Prostate gland (tissue), 2 donors: ENCODE data around the gene MT1A. TPM values are rescaled to one million over a fixed set of nuclear protein-coding genes. Genes with fewer than 3 reads are reported as not detected.

ENCODE experiments used
- DNase-seq: peaks from one replicate; pipeline ENCODE4 v3.0.0-alpha.2; 2019; ENCODE audit warnings: low spot score
- H3K27ac ChIP-seq, 2 donors: fragments of 200-600 bp; sonication (generic); 2 replicates each; pipeline ENCODE4 v1.5.1; 2017 to 2019
- H3K27me3 ChIP-seq: fragments of 200-600 bp; sonication (generic); replicated peaks from 2 replicates; pipeline ENCODE4 v1.5.1; 2019; ENCODE audit not compliant: insufficient read depth
- H3K36me3 ChIP-seq, 2 donors: fragments of 200-600 bp; sonication (generic); 1 replicate in 1 of 2; 2 replicates in 1 of 2; pipeline versions ENCODE4 v1.5.1 to v1.8.1; 2017 to 2019
- H3K4me1 ChIP-seq: fragments of 200-600 bp; sonication (generic); replicated peaks from 2 replicates; pipeline ENCODE4 v1.5.1; 2019
- H3K4me3 ChIP-seq, 2 donors: fragments of 200-600 bp; sonication (generic); 2 replicates each; pipeline ENCODE4 v1.5.1; 2017 to 2019
- H3K9me3 ChIP-seq: fragments of 200-600 bp; sonication (generic); 2 replicates; pipeline ENCODE4 v1.5.1; 2017
- CTCF ChIP-seq, 4 experiments: fragments of 200-600 bp in 2 of 4; fragments of 450-650 bp in 2 of 4; sonication (generic) in 2 of 4; IDR thresholded peaks; 1 replicate in 3 of 4; 2 replicates in 1 of 4; pipeline ENCODE4 v1.5.1; 2016 to 2019; ENCODE audit warnings: antibody characterized with exemption in 4 of 4, mild to moderate bottlenecking in 2 of 4, moderate library complexity in 2 of 4
- POLR2A ChIP-seq: fragments of 450-650 bp; IDR thresholded peaks from one replicate; pipeline ENCODE4 v1.6.1; 2016; ENCODE audit warnings: antibody characterized with exemption, mild to moderate bottlenecking
- POLR2AphosphoS5 ChIP-seq: sonication (generic); formaldehyde crosslinking; IDR thresholded peaks from one replicate; pipeline ENCODE4 v1.6.1; 2017; ENCODE audit warnings: antibody characterized with exemption
- WGBS: methylation state at CpG from one replicate; pipeline ENCODE4 v1.1.5; 2018; 5-methylcytosine and 5-hydroxymethylcytosine counted together
- intact Hi-C: fragments of 100-400 bp; cut with DNase I; formaldehyde crosslinking; loops from one replicate; pipeline ENCODE4 v1.14.2; 2022
- total RNA-seq, 2 donors: library from RNA; depleted of rRNA; stranded (reverse); fragments of >200 nt; gene quantifications; one replicate each; pipeline ENCODE4 v1.1.0, GENCODE V29; 2016

MT1A gene
- total RNA-seq, 2 donors from 2014 or later: 6.9 TPM; not detected in 1

GRCh38 chr16:56643080-56643778, 4.8 kb downstream of the MT1A start:
- Histone ChIP-seq H3K27me3 (no peaks in the 10 kb centered on the region), H3K36me3 (no peaks in the 10 kb centered on the region), H3K4me1 (peaks cover 4% of the 10 kb centered on the region), H3K27ac (no peak overlapping the region), H3K4me3 (peak overlapping the region; percentile 4 to 19), H3K9me3 (no peaks in the 10 kb centered on the region)
- 6% methylated on average over 42 of the region's 42 CpGs for WGBS
- TF ChIP-seq CTCF (IDR thresholded peaks at IDR 0.05) (peak in 3 of 4 experiments; percentile 37 to 70 (median 51)), POLR2AphosphoS5 (peak; percentile 45), POLR2A (no peak)
- intact Hi-C loops: no loop called here
- peak; percentile 55 for DNase-seq

GRCh38 chr16:56643833-56644232, 5.4 kb downstream of the MT1A start:
- Histone ChIP-seq H3K36me3 (no peaks in the 10 kb centered on the region), H3K9me3 (no peaks in the 10 kb centered on the region), H3K4me1 (peaks cover 4% of the 10 kb centered on the region), H3K4me3 (peak overlapping the region in 1 of 2 donors; percentile 19), H3K27me3 (no peaks in the 10 kb centered on the region), H3K27ac (no peak overlapping the region)
- TF ChIP-seq POLR2AphosphoS5: no peak
- no peak for DNase-seq
- 52% methylated on average over 5 of the region's 5 CpGs for WGBS
- intact Hi-C loops: no loop called here

GRCh38 chr16:56645311-56645710, 6.8 kb downstream of the MT1A start:
- no peak overlapping the region for H3K27ac ChIP-seq
- WGBS: 76% methylated on average over 1 of the region's 1 CpG
- intact Hi-C loops: no loop called here

GRCh38 chr16:56645838-56646237, 7.4 kb downstream of the MT1A start:
- H3K4me1 ChIP-seq: peaks cover 4% of the 10 kb centered on the region
- WGBS: 0% methylated on average over 1 of the region's 1 CpG
- H3K4me3 ChIP-seq: no peak overlapping the region
- H3K9me3 ChIP-seq: no peaks in the 10 kb centered on the region
- no peak for DNase-seq
- intact Hi-C loops: no loop called here
- no peak overlapping the region for H3K27ac ChIP-seq
- no peaks in the 10 kb centered on the region for H3K27me3 ChIP-seq
- no peaks in the 10 kb centered on the region for H3K36me3 ChIP-seq
- TF ChIP-seq POLR2A: no peak

More at GRCh38 chr16:56645311-56645710, 6.8 kb downstream of the MT1A start:
- TF ChIP-seq CTCF (IDR thresholded peaks at IDR 0.05) (no peak), POLR2A (no peak), POLR2AphosphoS5 (no peak)
- H3K4me1 ChIP-seq: peaks cover 4% of the 10 kb centered on the region
- no peak overlapping the region for H3K4me3 ChIP-seq
- no peaks in the 10 kb centered on the region for H3K27me3 ChIP-seq
- no peaks in the 10 kb centered on the region for H3K9me3 ChIP-seq
- no peaks in the 10 kb centered on the region for H3K36me3 ChIP-seq
- DNase-seq: no peak

GRCh38 chr16:56647641-56648431, 9.4 kb downstream of the MT1A start:
- 56% methylated on average over 33 of the region's 33 CpGs for WGBS
- Histone ChIP-seq H3K36me3 (no peaks in the 10 kb centered on the region), H3K27me3 (no peaks in the 10 kb centered on the region), H3K27ac (no peak overlapping the region), H3K4me1 (peaks cover 4% of the 10 kb centered on the region), H3K4me3 (no peak overlapping the region), H3K9me3 (no peaks in the 10 kb centered on the region)
- no peak for DNase-seq
- intact Hi-C loops: no loop called here
- TF ChIP-seq POLR2A: no peak
- no peak for TF ChIP-seq POLR2AphosphoS5
- TF ChIP-seq CTCF (IDR thresholded peaks at IDR 0.05): no peak
